ENCODE measurements around the gene EYS.

- TF ChIP-seq CHD4 (IDR thresholded peaks at IDR 0.05; ENCODE audit: borderline replicate concordance) (no peak), MAX (IDR thresholded peaks at IDR 0.05) (no peak), CTCF (IDR thresholded peaks at IDR 0.05) (no peak), CHD2 (IDR thresholded peaks at IDR 0.05; ENCODE audit: low read length, partially characterized antibody) (no peak), POLR2A (IDR thresholded peaks at IDR 0.05; ENCODE audit: low read length) (no peak), MYC (IDR thresholded peaks at IDR 0.05; ENCODE audit: borderline replicate concordance, low read length) (no peak), EP300 (IDR thresholded peaks at IDR 0.05) (no peak), TP53 (CRISPR knock-in tag; IDR thresholded peaks at IDR 0.05) (no peak), ESRRA (IDR thresholded peaks at IDR 0.05; ENCODE audit: borderline replicate concordance, low read length) (no peak)
- TF ChIP-seq, protein P1, sequence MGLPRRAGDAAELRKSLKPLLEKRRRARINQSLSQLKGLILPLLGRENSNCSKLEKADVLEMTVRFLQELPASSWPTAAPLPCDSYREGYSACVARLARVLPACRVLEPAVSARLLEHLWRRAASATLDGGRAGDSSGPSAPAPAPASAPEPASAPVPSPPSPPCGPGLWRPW (IDR thresholded peaks at IDR 0.05): no peak
- TF ChIP-seq, protein P2, sequence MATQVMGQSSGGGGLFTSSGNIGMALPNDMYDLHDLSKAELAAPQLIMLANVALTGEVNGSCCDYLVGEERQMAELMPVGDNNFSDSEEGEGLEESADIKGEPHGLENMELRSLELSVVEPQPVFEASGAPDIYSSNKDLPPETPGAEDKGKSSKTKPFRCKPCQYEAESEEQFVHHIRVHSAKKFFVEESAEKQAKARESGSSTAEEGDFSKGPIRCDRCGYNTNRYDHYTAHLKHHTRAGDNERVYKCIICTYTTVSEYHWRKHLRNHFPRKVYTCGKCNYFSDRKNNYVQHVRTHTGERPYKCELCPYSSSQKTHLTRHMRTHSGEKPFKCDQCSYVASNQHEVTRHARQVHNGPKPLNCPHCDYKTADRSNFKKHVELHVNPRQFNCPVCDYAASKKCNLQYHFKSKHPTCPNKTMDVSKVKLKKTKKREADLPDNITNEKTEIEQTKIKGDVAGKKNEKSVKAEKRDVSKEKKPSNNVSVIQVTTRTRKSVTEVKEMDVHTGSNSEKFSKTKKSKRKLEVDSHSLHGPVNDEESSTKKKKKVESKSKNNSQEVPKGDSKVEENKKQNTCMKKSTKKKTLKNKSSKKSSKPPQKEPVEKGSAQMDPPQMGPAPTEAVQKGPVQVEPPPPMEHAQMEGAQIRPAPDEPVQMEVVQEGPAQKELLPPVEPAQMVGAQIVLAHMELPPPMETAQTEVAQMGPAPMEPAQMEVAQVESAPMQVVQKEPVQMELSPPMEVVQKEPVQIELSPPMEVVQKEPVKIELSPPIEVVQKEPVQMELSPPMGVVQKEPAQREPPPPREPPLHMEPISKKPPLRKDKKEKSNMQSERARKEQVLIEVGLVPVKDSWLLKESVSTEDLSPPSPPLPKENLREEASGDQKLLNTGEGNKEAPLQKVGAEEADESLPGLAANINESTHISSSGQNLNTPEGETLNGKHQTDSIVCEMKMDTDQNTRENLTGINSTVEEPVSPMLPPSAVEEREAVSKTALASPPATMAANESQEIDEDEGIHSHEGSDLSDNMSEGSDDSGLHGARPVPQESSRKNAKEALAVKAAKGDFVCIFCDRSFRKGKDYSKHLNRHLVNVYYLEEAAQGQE (IDR thresholded peaks at IDR 0.05): no peak
Measured at GRCh38 chr6:65692109-65692508, 14.9 kb downstream of the EYS start.

Measured in A549 (cell line).